Right lobe of liver (tissue), 4 donors: ENCODE data around the gene RBPJL.

ENCODE experiments used
- CTCF ChIP-seq, 4 donors: fragments of 200-600 bp in 3 of 4; fragments of 450-650 bp in 1 of 4; IDR thresholded peaks; one replicate each; pipeline versions ENCODE4 v1.5.1 to v1.8.0; 2016 to 2022; ENCODE audit warnings: antibody characterized with exemption in 4 of 4, mild to moderate bottlenecking in 2 of 4
- POLR2A ChIP-seq: fragments of 450-650 bp; IDR thresholded peaks from one replicate; pipeline ENCODE4 v1.6.1; 2017; ENCODE audit warnings: antibody characterized with exemption, mild to moderate bottlenecking
- donor health status: DM: no; HTN: no; CAD: no.
- donor health status: DM: no; HTN: no; CAD: no.
- donor health status: DM: no; HTN: yes; CAD: no.

- TF ChIP-seq CTCF (IDR thresholded peaks at IDR 0.05) = peak; percentile 78 to 96 (median 92)
- no peak for TF ChIP-seq POLR2A
Measured at GRCh38 chr20:45293041-45294002, 13.3 kb upstream of the RBPJL start.
